A549 treated with AZD9567 at 1 μM for 4 hours (cell line): Measurements from ENCODE around the gene CDK9. TPM values are rescaled to one million over a fixed set of nuclear protein-coding genes. Genes with fewer than 3 reads are reported as not detected.

Source experiments
- total RNA-seq: library from RNA; stranded (reverse); fragments of 200-300 nt; extraction: Qiagen RNA extraction; gene quantifications from 5 replicates; pipeline ENCODE4 v1.2.3, GENCODE V29; 2022; ENCODE audit not compliant: insufficient read depth

CDK9 gene
- total RNA-seq, result 48.0 to 74.8 TPM (median 51.5 TPM) in 5 replicates

DNA sequence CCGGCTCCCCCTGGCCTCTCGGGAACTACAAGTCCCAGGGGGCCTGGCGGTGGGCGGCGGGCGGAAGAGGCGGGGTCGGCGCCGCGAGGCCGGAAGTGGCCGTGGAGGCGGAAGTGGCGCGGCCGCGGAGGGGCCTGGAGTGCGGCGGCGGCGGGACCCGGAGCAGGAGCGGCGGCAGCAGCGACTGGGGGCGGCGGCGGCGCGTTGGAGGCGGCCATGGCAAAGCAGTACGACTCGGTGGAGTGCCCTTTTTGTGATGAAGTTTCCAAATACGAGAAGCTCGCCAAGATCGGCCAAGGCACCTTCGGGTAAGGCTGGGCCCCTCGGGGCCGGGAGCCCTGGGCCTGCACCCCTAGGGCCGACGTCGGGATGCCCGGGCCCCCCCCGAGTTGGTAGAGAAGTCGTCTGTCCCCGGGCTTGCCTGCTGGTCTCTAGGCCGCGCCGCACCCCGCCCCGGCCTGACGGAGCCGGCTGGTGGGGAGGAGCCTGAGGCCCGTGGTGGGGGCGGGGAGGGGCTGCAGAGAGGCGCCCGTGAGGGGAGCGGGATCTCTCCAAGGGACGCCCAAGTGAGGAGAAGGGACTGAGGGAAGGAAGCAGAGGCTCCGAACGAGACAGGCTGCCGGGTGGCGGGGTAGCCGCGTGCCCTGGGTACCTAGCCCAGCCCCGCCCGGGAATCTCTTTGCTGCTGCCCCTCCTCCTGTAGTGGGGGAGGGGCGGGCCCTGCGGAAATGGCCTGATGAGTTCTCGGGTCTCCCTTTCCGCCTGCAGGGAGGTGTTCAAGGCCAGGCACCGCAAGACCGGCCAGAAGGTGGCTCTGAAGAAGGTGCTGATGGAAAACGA is at the start of gene CDK9:
Gene CDK9, plus strand, starts transcription at position 102 of the 840 bp plus-strand sequence. Its CDS starts 115 bp downstream, at position 217.

GRCh38 chr9:127778280-127779135 is 7.3 kb upstream of the CDK9 start, which contains the start of gene SH2D3C:
TSS of gene SH2D3C (minus strand) at chr9:127778666. CDS start at chr9:127778627, 39 bp downstream.

GRCh38 chr9:127802576-127803443 is 17.0 kb downstream of the CDK9 start, which contains the start of gene FPGS:
TSS of gene FPGS (plus strand) at chr9:127802882. CDS start at chr9:127802925, 43 bp downstream.

Other genes with a start within 250 kb of the CDK9 start
- gene STXBP1, start 173.8 kb upstream of the CDK9 start, total RNA-seq, result 16.1 to 20.8 TPM (median 19.9 TPM) in 5 replicates
- gene CFAP157, start 79.0 kb upstream of the CDK9 start, total RNA-seq, result 0.08 to 0.13 TPM (median 0.12 TPM) in 3 of 5 replicates, not detected in the others
- gene PTRH1, start 70.4 kb upstream of the CDK9 start, total RNA-seq, result 15.7 to 24.3 TPM (median 19.7 TPM) in 5 replicates
- 0.02 to 0.03 TPM (median 0.03 TPM) in 3 of 5 replicates, not detected in the others for gene TTC16, start 70.0 kb upstream of the CDK9 start, total RNA-seq
- gene TOR2A, start 50.7 kb upstream of the CDK9 start, total RNA-seq, result 13.6 to 18.7 TPM (median 16.3 TPM) in 5 replicates
- gene SH2D3C, start 7.4 kb upstream of the CDK9 start, total RNA-seq, result 0.08 to 0.26 TPM (median 0.19 TPM) in 4 of 5 replicates, not detected in the other
- gene FPGS, start 16.8 kb downstream of the CDK9 start, total RNA-seq, result 43.6 to 54.9 TPM (median 49.8 TPM) in 5 replicates
- 0.09 to 0.24 TPM (median 0.14 TPM) in 4 of 5 replicates, not detected in the other for gene ENG, start 68.6 kb downstream of the CDK9 start, total RNA-seq
- 41.8 to 82.0 TPM (median 73.1 TPM) in 5 replicates for gene AK1, start 91.6 kb downstream of the CDK9 start, total RNA-seq
- 19.5 to 29.9 TPM (median 22.3 TPM) in 5 replicates for gene ST6GALNAC6, start 113.6 kb downstream of the CDK9 start, total RNA-seq
- 16.1 to 19.0 TPM (median 18.1 TPM) in 5 replicates for gene ST6GALNAC4, start 131.0 kb downstream of the CDK9 start, total RNA-seq
- gene PIP5KL1, start 144.7 kb downstream of the CDK9 start, total RNA-seq, result 1.1 to 7.0 TPM (median 2.2 TPM) in 5 replicates
- 38.0 to 48.2 TPM (median 43.1 TPM) in 5 replicates for gene DPM2, start 151.8 kb downstream of the CDK9 start, total RNA-seq
- 35.1 to 66.4 TPM (median 44.3 TPM) in 5 replicates for gene EEIG1, start 195.0 kb downstream of the CDK9 start, total RNA-seq